HepG2 (cell line): ENCODE measurements around the gene TBX10. TPM values are rescaled to one million over a fixed set of nuclear protein-coding genes. Genes with fewer than 3 reads are reported as not detected.
A peak's percentile ranks its signal among the peaks of the same experiment; 100 is the strongest.

Experiments used
- ATAC-seq: fragments of 200-7000 bp; cut with Tn5 transposase; 3 replicates; pipeline ENCODE4 v1.9.1; 2020; ENCODE audit warnings: mild to moderate bottlenecking, moderate library complexity
- BruUV-seq: library from RNA; stranded (reverse); fragments of 400-500 nt; replicated peaks from 2 replicates; lab custom pipeline; 2021; lab: Mats Ljungman, UMichigan
- CTCF ChIA-PET: fragments of 300-600 bp; formaldehyde crosslinking; extraction: SDS; loops from one replicate; lab custom pipeline; 2021; ENCODE audit warnings: low total read pairs, inconsistent platforms, low intra/inter-chr PET ratio; lab: Yijun Ruan, JAX
- POLR2A ChIA-PET: fragments of 350-600 bp; sonication (Branson Sonifier 250); formaldehyde crosslinking; loops from one replicate; lab custom pipeline; 2020; ENCODE audit warnings: antibody characterized with exemption, inconsistent platforms; lab: Yijun Ruan, JAX
- DNase-seq: peaks from one replicate; pipeline ENCODE4 v3.0.0-alpha.2; 2015; ENCODE audit warnings: low spot score
- FAIRE-seq: peaks from 3 replicates; lab custom pipeline; 2011; peaks lifted over from hg19 to GRCh38; lab: Jason Lieb, UNC
- H2AFZ ChIP-seq: one replicate; pipeline ENCODE4 v1.6.1; 2011; ENCODE audit warnings: low read length, inconsistent platforms
- H3K27ac ChIP-seq: fragments of 300-600 bp; 3 replicates; pipeline ENCODE4 v1.8.0; 2011; ENCODE audit warnings: mixed run types, mild to moderate bottlenecking, mixed read lengths, low read length, inconsistent platforms; ENCODE audit not compliant: insufficient read depth; ENCODE audit errors: extremely low read length
- H3K27me3 ChIP-seq, 2 experiments: fragments of 200-600 bp in 1 of 2; 2 replicates in 1 of 2; 3 replicates in 1 of 2; pipeline versions ENCODE4 v1.6.0 to v1.8.0; 2011; ENCODE audit warnings: low read length in 2 of 2, mild to moderate bottlenecking in 2 of 2, moderate library complexity in 2 of 2, inconsistent platforms in 1 of 2; ENCODE audit not compliant: insufficient read depth in 2 of 2, control insufficient read depth in 1 of 2
- H3K36me3 ChIP-seq, 2 experiments: fragments of 200-600 bp in 1 of 2; replicated peaks in 1 of 2; 2 replicates in 1 of 2; 3 replicates in 1 of 2; pipeline versions ENCODE4 v1.5.1 to v1.8.0; 2011; ENCODE audit warnings: low read length in 2 of 2, inconsistent platforms in 1 of 2; ENCODE audit not compliant: insufficient read depth in 2 of 2, control insufficient read depth in 1 of 2
- H3K4me1 ChIP-seq: 2 replicates; pipeline ENCODE4 v1.5.1; 2012; ENCODE audit warnings: low read length, inconsistent platforms; ENCODE audit not compliant: insufficient read depth
- H3K4me2 ChIP-seq: 2 replicates; pipeline ENCODE4 v1.6.0; 2011; ENCODE audit warnings: low read depth, low read length, inconsistent platforms
- H3K4me3 ChIP-seq, 3 experiments: fragments of 200-600 bp in 1 of 3; sonication (generic), shearing (Covaris generic) in 1 of 3; replicated peaks in 1 of 3; 2 replicates each; pipeline ENCODE4 v1.5.1; 2011 to 2016; ENCODE audit warnings: low read length in 3 of 3, inconsistent platforms in 2 of 3, low read depth in 2 of 3, mild to moderate bottlenecking in 2 of 3, control low read depth in 1 of 3, mixed read lengths in 1 of 3; ENCODE audit not compliant: insufficient read depth in 1 of 3
- H3K79me2 ChIP-seq: one replicate; pipeline ENCODE4 v1.6.1; 2011; ENCODE audit warnings: low read length, inconsistent platforms; ENCODE audit not compliant: insufficient read depth
- H3K9ac ChIP-seq: 2 replicates; pipeline ENCODE4 v1.6.0; 2011; ENCODE audit warnings: mild to moderate bottlenecking, low read depth, low read length, inconsistent platforms; ENCODE audit not compliant: insufficient read depth
- H3K9me3 ChIP-seq: 2 replicates; pipeline ENCODE4 v1.5.1; 2012; ENCODE audit warnings: mild to moderate bottlenecking, low read length
- H4K20me1 ChIP-seq: 2 replicates; pipeline ENCODE4 v1.6.0; 2011; ENCODE audit warnings: inconsistent platforms, mild to moderate bottlenecking, low read length, moderate library complexity; ENCODE audit not compliant: insufficient read depth
- BCL6 ChIP-seq: IDR thresholded peaks from 2 replicates; pipeline ENCODE4 v1.6.1; 2016; ENCODE audit warnings: missing genetic modification reagents, missing compliant biosample characterization
- MAZ ChIP-seq, 2 experiments: sonication (generic) in 1 of 2; formaldehyde crosslinking in 1 of 2; IDR thresholded peaks; 2 replicates each; pipeline versions ENCODE4 v1.5.0 to v1.6.1; 2012 to 2020; ENCODE audit warnings: low read depth in 2 of 2, mild to moderate bottlenecking in 2 of 2, borderline replicate concordance in 1 of 2, improper control_type of control experiment in 1 of 2, low read length in 1 of 2, missing genetic modification reagents in 1 of 2, moderate library complexity in 1 of 2
- POLR2G ChIP-seq: fragments of 200-400 bp; formaldehyde crosslinking; IDR thresholded peaks from 2 replicates; pipeline ENCODE4 v1.6.1; 2018; ENCODE audit warnings: mild to moderate bottlenecking, low read depth, low read length, moderate library complexity
- RXRB ChIP-seq: IDR thresholded peaks from 2 replicates; pipeline ENCODE4 v1.6.1; 2016; ENCODE audit warnings: borderline replicate concordance, missing genetic modification reagents, missing compliant biosample characterization
- ZNF619 ChIP-seq: sonication (generic); formaldehyde crosslinking; IDR thresholded peaks from 2 replicates; pipeline ENCODE4 v1.4.0; 2020; ENCODE audit warnings: mild to moderate bottlenecking, missing genetic modification reagents
- WGBS: methylation state at CpG from one replicate; pipeline ENCODE4 v1.1.6; 2017; ENCODE audit warnings: low lambda C conversion rate; 5-methylcytosine and 5-hydroxymethylcytosine counted together
- in situ Hi-C: cut with HindIII; loops from 2 replicates; pipeline ENCODE4 v1.10.0; 2017; ENCODE audit warnings: low pct_unique_long_range_greater_than_20kb; ENCODE audit not compliant: extremely low pct_ligation_motif_present
- intact Hi-C: fragments of 100-400 bp; cut with micrococcal nuclease; formaldehyde crosslinking; loops from one replicate; pipeline ENCODE4 v1.10.0; 2022; ENCODE audit not compliant: unreplicated experiment
- polyA plus RNA-seq, 8 experiments: library from polyadenylated mRNA; depleted of rRNA in 3 of 8; stranded (reverse) in 7 of 8; unstranded in 1 of 8; fragments of >200 nt; fragmentation: Illumina TruSeq in 4 of 8; extraction: Trizol in 4 of 8; gene quantifications; 2 replicates each; pipeline versions ENCODE4 v1.2.1 to v1.2.3, GENCODE V29; 2011 to 2016; ENCODE audit warnings: low read depth in 4 of 8, missing spikeins in 1 of 8, mixed read lengths in 1 of 8; ENCODE audit not compliant: insufficient read depth in 1 of 8
- total RNA-seq, 5 experiments: library from RNA; depleted of rRNA; stranded (reverse); fragments of >200 nt; fragmentation: Illumina TruSeq; extraction: Trizol; gene quantifications; 2 replicates each; pipeline ENCODE4 v1.2.3, GENCODE V29; 2016; ENCODE audit warnings: low read depth in 1 of 5
- TF ChIP-seq, protein P1 (sequence below): sonication (generic); formaldehyde crosslinking; IDR thresholded peaks from 2 replicates; pipeline ENCODE4 v1.5.0; 2020; ENCODE audit warnings: mild to moderate bottlenecking, missing genetic modification reagents
- TF ChIP-seq, protein P2 (sequence below): IDR thresholded peaks from 2 replicates; pipeline ENCODE4 v1.6.1; 2012; ENCODE audit warnings: inconsistent platforms

Gene TBX10
- total and polyA plus RNA-seq, 2 of the 13 experiments (the other 11 are each of a cell fraction or from before 2014, with no cell fraction given): 0.27 to 1.7 TPM

GRCh38 chr11:67588136-67588503 is 51.4 kb downstream of the TBX10 start:
- Histone ChIP-seq H3K9me3 (no peaks in the 10 kb centered on the region), H3K4me2 (no peak overlapping the region), H3K36me3 (no peaks in the 10 kb centered on the region), H3K27ac (no peak overlapping the region), H4K20me1 (no peaks in the 10 kb centered on the region), H3K27me3 (peaks cover 0 to 5% of the 10 kb centered on the region in 2 experiments; a peak in 1 of 5 replicates), H2AFZ (no peak overlapping the region), H3K4me3 (no peak overlapping the region), H3K9ac (no peak overlapping the region), H3K79me2 (no peaks in the 10 kb centered on the region), H3K4me1 (peaks cover 4% of the 10 kb centered on the region)
- in situ Hi-C loops: no loop called here
- DNase-seq (no peak), ATAC-seq (no peak), FAIRE-seq (no peak)
- WGBS: 43% methylated on average over 1 of the region's 1 CpG
- ChIA-PET POLR2A (no interaction called here), CTCF (no interaction called here)
- TF ChIP-seq MAZ (IDR thresholded peaks at IDR 0.05; ENCODE audit: borderline replicate concordance, low read depth, low read length) (no peak), MAZ (CRISPR knock-in tag; IDR thresholded peaks at IDR 0.05; ENCODE audit: low read depth) (no peak), RXRB (CRISPR knock-in tag) (no peak), POLR2G (no peak)
- TF ChIP-seq, protein P1, sequence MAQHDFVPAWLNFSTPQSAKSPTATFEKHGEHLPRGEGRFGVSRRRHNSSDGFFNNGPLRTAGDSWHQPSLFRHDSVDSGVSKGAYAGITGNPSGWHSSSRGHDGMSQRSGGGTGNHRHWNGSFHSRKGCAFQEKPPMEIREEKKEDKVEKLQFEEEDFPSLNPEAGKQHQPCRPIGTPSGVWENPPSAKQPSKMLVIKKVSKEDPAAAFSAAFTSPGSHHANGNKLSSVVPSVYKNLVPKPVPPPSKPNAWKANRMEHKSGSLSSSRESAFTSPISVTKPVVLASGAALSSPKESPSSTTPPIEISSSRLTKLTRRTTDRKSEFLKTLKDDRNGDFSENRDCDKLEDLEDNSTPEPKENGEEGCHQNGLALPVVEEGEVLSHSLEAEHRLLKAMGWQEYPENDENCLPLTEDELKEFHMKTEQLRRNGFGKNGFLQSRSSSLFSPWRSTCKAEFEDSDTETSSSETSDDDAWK (CRISPR knock-in tag): no peak
- BruUV-seq: no TSS peak
- intact Hi-C loops: no loop called here

GRCh38 chr11:67586568-67587250 is 52.9 kb downstream of the TBX10 start:
- Histone ChIP-seq H3K9ac (no peak overlapping the region), H3K27ac (no peak overlapping the region), H3K4me2 (no peak overlapping the region), H3K36me3 (no peaks in the 10 kb centered on the region), H3K4me3 (no peak overlapping the region), H3K9me3 (no peaks in the 10 kb centered on the region), H3K79me2 (no peaks in the 10 kb centered on the region), H3K4me1 (peaks cover 12% of the 10 kb centered on the region), H3K27me3 (peaks cover 0 to 5% of the 10 kb centered on the region in 2 experiments; a peak in 1 of 5 replicates), H2AFZ (no peak overlapping the region), H4K20me1 (no peaks in the 10 kb centered on the region)
- in situ Hi-C loops (no loop called here), intact Hi-C loops (no loop called here)
- TF ChIP-seq ZNF619 (no peak), BCL6 (CRISPR knock-in tag) (peak; percentile 91)
- TF ChIP-seq, protein P2, sequence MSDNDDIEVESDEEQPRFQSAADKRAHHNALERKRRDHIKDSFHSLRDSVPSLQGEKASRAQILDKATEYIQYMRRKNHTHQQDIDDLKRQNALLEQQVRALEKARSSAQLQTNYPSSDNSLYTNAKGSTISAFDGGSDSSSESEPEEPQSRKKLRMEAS: 0 out of 2 replicates have a peak, but pooled peaks have one; percentile 10
- no peak for FAIRE-seq
- no TSS peak for BruUV-seq
- CTCF ChIA-PET: no interaction called here
- POLR2A ChIA-PET: no interaction called here
- no peak for ATAC-seq
- DNase-seq: no peak
- WGBS: 14% methylated on average over 5 of the region's 5 CpGs
